Measurements from ENCODE around the gene PHF10. TPM values are rescaled to one million over a fixed set of nuclear protein-coding genes. Genes with fewer than 3 reads are reported as not detected.

The PHF10 gene
- total RNA-seq, 2 donors from 2014 or later = 82.5 to 82.8 TPM

DNA sequence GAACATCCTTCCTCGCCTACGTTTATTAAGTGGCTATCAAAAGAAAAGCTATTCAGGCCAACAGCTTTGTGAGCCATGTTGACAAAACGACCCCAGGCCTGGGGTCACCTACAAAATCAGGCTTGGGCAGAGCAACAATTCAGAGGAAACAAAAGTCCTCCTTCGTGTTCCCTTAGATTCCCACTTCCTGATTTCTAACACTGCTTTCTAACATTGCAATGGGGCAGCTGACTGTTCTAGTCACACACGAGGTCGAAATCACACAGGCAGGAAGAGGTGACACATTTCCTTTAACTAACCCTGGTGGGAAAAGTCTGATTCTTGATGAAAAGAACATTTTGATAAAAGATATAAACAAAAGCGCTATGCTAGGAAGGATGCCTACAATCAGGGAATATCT lies 54.4 kb downstream of the PHF10 start:
- Histone ChIP-seq H3K27ac (ENCODE audit: low read depth, low read length) (no peak overlapping the region), H3K9ac (ENCODE audit: extremely low read depth, low read length, poor library complexity, severe bottlenecking) (no peak overlapping the region), H3K4me3 (ENCODE audit: low read length) (no peak overlapping the region), H3K36me3 (ENCODE audit: control insufficient read depth, insufficient read depth, low read length) (peaks cover 83% of the 10 kb centered on the region), H3K27me3 (ENCODE audit: control insufficient read depth, insufficient read depth, low read length, poor library complexity, severe bottlenecking) (no peaks in the 10 kb centered on the region), H3K9me3 (ENCODE audit: control insufficient read depth, low read length) (peaks cover 6% of the 10 kb centered on the region), H3K4me1 (ENCODE audit: control insufficient read depth, insufficient read depth, low read length) (no peaks in the 10 kb centered on the region)
- no peak overlapping the region for H3K4me3 Mint-ChIP-seq
- H3K27me3 Mint-ChIP-seq (ENCODE audit: insufficient read depth) = no peaks in the 10 kb centered on the region
- TF ChIP-seq, protein P1, sequence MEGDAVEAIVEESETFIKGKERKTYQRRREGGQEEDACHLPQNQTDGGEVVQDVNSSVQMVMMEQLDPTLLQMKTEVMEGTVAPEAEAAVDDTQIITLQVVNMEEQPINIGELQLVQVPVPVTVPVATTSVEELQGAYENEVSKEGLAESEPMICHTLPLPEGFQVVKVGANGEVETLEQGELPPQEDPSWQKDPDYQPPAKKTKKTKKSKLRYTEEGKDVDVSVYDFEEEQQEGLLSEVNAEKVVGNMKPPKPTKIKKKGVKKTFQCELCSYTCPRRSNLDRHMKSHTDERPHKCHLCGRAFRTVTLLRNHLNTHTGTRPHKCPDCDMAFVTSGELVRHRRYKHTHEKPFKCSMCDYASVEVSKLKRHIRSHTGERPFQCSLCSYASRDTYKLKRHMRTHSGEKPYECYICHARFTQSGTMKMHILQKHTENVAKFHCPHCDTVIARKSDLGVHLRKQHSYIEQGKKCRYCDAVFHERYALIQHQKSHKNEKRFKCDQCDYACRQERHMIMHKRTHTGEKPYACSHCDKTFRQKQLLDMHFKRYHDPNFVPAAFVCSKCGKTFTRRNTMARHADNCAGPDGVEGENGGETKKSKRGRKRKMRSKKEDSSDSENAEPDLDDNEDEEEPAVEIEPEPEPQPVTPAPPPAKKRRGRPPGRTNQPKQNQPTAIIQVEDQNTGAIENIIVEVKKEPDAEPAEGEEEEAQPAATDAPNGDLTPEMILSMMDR (conservative IDR thresholded peaks at IDR 0.05) = no peak
- H3K36me3 Mint-ChIP-seq (ENCODE audit: low read depth) = peaks cover 77% of the 10 kb centered on the region
- WGBS, 2 experiments (ENCODE audit: insufficient coverage in 1 of 2, insufficient read length in 1 of 2) = 84 to 88% methylated on average over 4 to 7 of the region's 7 CpGs
- H3K4me1 Mint-ChIP-seq = peaks cover 2% of the 10 kb centered on the region
- no peak overlapping the region for H3K27ac Mint-ChIP-seq
- H3K9me3 Mint-ChIP-seq = peaks cover 2% of the 10 kb centered on the region
- no peak for DNase-seq

- no peak for DNase-seq
- Histone ChIP-seq H3K4me3 (ENCODE audit: low read length) (no peak overlapping the region), H3K27me3 (ENCODE audit: control insufficient read depth, insufficient read depth, low read length, poor library complexity, severe bottlenecking) (no peaks in the 10 kb centered on the region), H3K9me3 (ENCODE audit: control insufficient read depth, low read length) (no peaks in the 10 kb centered on the region), H3K9ac (ENCODE audit: extremely low read depth, low read length, poor library complexity, severe bottlenecking) (no peak overlapping the region), H3K27ac (ENCODE audit: low read depth, low read length) (no peak overlapping the region), H3K36me3 (ENCODE audit: control insufficient read depth, insufficient read depth, low read length) (peaks cover 83% of the 10 kb centered on the region), H3K4me1 (ENCODE audit: control insufficient read depth, insufficient read depth, low read length) (no peaks in the 10 kb centered on the region)
- H3K4me3 Mint-ChIP-seq = no peak overlapping the region
- no peaks in the 10 kb centered on the region for H3K9me3 Mint-ChIP-seq
- H3K27ac Mint-ChIP-seq = no peak overlapping the region
- WGBS, 2 experiments (ENCODE audit: insufficient coverage in 1 of 2, insufficient read length in 1 of 2) = 89 to 95% methylated on average over 5 to 6 of the region's 6 CpGs
- H3K27me3 Mint-ChIP-seq (ENCODE audit: insufficient read depth) = no peaks in the 10 kb centered on the region
- H3K36me3 Mint-ChIP-seq (ENCODE audit: low read depth) = peaks cover 72% of the 10 kb centered on the region
- no peaks in the 10 kb centered on the region for H3K4me1 Mint-ChIP-seq
- TF ChIP-seq, protein P1 (conservative IDR thresholded peaks at IDR 0.05) = no peak
Measured at GRCh38 chr6:169669147-169669546, 55.2 kb downstream of the PHF10 start.

DNA sequence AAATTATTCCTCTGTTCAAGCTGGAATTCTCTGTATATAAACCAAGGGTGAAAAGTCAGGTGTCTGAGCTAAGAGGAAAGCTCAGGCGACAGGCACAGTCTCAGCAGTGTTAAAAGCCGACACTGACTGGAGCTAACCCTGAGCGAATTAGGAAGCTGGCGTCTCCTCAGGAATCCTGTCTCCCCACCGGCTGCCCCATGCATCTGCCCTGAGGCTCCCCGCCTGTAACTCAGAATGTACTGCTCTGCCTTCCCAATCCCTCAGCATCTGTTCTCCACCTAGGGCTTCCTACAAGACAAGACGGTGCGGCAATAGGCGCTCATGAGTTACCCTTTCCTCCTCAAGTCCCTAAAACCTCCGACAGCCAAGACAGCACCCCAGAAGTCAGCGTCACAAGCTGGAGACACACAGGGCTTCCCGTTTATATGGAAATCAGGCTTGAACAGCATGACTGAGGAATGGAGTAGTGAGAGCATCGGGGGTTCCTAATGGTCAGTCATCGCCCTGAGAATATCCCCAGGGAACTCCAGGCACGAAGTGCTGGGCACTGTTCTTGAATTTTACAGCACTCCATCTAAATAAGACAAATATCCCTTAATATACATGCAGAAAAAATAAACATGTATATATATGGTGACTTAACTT lies 56.0 kb downstream of the PHF10 start:
- Mint-ChIP-seq H3K4me3 (no peak overlapping the region), H3K4me1 (no peaks in the 10 kb centered on the region)
- H3K4me1 ChIP-seq (ENCODE audit: control insufficient read depth, insufficient read depth, low read length) = no peaks in the 10 kb centered on the region

More for the DNA sequence above, 56.0 kb downstream of the PHF10 start:
- Histone ChIP-seq H3K36me3 (ENCODE audit: control insufficient read depth, insufficient read depth, low read length) (peaks cover 82% of the 10 kb centered on the region), H3K27me3 (ENCODE audit: control insufficient read depth, insufficient read depth, low read length, poor library complexity, severe bottlenecking) (no peaks in the 10 kb centered on the region), H3K9me3 (ENCODE audit: control insufficient read depth, low read length) (no peaks in the 10 kb centered on the region), H3K27ac (ENCODE audit: low read depth, low read length) (no peak overlapping the region), H3K9ac (ENCODE audit: extremely low read depth, low read length, poor library complexity, severe bottlenecking) (no peak overlapping the region), H3K4me3 (ENCODE audit: low read length) (no peak overlapping the region)
- Mint-ChIP-seq H3K27me3 (ENCODE audit: insufficient read depth) (peaks cover 2% of the 10 kb centered on the region), H3K36me3 (ENCODE audit: low read depth) (peaks cover 74% of the 10 kb centered on the region), H3K27ac (peak overlapping the region; percentile 23), H3K9me3 (no peaks in the 10 kb centered on the region)
- TF ChIP-seq, protein P1 (conservative IDR thresholded peaks at IDR 0.05) = no peak
- 84 to 87% methylated on average over 8 to 15 of the region's 15 CpGs for WGBS, 2 experiments (ENCODE audit: insufficient coverage in 1 of 2, insufficient read length in 1 of 2)
- DNase-seq = no peak
